ENCODE data around the gene CCDC69.

Gene CCDC69

DNA sequence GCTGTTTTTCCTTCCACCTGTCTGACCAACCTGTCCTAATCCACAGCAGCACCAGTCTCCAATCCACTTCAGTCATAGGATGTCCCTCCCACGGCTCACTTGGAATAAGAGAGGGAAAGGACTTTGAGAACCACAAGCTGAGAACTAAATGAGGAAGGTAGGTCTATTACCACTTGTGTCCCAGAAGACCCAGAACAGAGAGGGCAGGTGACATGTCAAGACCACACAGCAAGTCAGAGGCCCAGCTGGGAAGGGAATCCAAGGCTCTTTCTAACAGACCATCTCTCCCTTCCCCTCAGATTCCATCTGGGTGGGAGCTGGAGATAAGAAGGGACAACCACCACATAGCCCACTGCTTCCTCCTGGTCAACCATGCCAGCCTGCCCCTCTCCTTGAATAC is 81.0 kb downstream of the CCDC69 start:
- DNase-seq (ENCODE audit: low read depth), result no peak

DNA sequence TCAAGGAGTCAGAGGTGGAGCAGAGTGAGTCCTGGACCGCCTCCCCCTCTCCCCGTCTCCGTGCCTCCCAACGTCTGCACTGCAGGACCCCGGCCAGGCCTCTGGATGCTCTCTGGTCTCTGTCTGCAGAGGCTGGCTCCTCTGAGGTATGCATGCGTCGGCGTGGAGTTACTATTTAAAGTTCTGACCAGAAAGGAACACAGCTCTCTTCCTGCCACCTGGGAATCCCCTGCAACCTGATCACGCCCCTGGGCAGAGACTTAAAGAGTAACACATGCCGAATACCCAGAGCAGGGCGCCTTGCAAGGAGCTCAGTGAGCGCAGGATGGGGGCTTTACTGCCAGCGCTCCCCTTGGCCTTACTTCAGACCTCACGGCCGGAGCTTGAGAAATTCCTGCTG is 82.4 kb downstream of the CCDC69 start:
- DNase-seq (ENCODE audit: low read depth), result no peak

DNA sequence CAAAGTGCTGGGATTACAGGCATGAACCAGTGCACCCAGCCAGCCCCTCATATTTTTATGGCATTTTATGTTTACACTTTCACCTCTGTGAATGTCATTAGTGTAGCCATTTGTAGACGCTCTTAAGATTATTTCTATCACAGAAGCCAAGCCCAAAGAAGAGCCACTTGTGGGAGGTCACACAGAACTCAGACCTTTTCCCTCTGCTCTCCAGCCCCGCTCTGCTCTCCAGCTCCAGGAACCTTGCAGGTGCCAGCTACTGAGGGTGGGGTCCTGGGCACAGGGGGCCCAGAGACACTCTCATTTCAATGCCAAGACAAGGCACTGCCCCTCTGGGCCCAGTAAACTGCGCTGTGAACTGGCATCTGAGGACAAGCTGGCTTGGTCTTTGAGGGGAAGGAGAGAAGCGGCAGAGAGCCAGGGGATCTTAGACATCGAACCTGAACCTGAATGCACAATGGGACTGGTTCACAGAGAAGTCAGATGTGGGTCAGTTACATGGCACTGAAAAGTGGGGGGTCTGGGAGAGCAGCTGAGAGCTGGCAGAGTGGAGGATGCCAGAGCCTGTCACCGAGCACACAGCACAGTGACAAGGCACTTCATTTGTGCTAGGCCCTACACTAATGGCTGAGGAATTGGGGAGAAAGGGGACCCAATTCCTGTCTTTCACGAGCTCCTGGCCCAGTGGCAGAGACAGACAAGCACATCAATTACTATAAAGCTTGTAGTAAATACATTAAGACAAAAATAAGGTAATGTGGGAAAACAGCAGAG is 83.0 kb downstream of the CCDC69 start:
- no peak for DNase-seq (ENCODE audit: low read depth)

GRCh38 chr5:151139646-151140045 is 84.2 kb downstream of the CCDC69 start:
- no peak for DNase-seq (ENCODE audit: low read depth)

DNA sequence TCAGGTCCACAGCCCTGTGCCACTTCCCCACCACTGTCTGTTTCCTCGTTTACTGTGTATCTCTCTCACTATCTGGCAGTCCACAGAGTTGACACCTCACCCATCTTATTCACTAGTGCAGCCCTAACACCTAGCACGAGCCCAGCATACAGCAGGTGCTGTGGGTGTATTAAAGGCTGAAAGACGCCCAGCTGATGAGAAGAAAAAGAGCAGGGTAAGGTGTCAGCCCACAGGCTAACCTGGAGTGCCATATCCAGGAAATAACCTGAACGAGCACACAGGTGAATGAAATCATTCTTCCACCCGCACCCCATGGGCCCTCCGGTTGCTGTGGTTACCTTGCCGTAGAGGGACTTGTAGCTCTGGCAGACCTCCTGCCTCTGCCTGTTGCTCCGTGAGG is 84.9 kb downstream of the CCDC69 start:
- DNase-seq (ENCODE audit: low read depth), result no peak

DNA sequence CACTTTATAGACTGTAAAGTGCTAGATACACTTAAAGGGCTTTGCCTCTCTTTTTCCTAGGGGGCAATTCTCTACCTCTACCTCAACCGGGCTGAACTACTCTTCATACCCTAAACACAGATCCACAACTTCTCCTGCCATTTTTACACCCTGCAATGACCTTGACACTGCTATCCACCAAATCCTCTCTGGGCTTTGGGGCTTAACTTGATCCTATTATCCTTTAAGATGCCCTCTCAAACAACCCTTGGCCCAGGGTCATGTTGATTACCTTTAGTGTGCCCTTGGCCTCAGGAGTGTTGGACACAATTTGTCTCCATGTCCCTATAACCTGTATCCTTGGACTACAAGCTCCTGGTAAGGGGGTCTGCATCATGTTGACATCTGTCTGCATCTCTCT is 85.8 kb downstream of the CCDC69 start:
- DNase-seq (ENCODE audit: low read depth), result no peak

GRCh38 chr5:151137067-151137825 is 86.6 kb downstream of the CCDC69 start:
- DNase-seq (ENCODE audit: low read depth), result no peak

DNA sequence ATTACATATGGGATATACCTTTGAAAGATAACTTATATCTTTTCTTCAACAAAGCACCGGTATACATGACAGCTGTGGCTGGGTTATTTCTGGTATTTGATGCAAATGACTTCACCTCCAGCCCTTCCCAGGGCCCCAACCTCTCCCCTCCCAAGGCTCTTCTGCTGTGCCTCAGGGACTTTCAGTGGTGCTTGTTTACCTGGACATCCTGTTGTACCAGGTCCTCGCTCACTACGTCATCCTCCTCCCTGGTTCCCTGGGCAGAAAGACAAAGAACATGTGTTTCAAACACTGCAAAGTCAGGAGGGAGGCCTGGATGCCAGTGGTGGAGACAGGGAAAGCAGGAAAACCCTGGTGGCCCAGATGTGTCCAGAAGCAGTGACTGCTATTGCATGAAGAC is 89.7 kb downstream of the CCDC69 start:
- DNase-seq (ENCODE audit: low read depth), result no peak

GRCh38 chr5:151132963-151133362 is 90.9 kb downstream of the CCDC69 start:
- no peak for DNase-seq (ENCODE audit: low read depth)

All from fibroblast of the conjunctiva (primary cell).